ENCODE data around the gene CDH18. TPM values are rescaled to one million over a fixed set of nuclear protein-coding genes. Genes with fewer than 3 reads are reported as not detected.

Gene CDH18
- polyA plus RNA-seq, 5 donors = 0.81 to 1.6 (median 1.0) TPM

DNA sequence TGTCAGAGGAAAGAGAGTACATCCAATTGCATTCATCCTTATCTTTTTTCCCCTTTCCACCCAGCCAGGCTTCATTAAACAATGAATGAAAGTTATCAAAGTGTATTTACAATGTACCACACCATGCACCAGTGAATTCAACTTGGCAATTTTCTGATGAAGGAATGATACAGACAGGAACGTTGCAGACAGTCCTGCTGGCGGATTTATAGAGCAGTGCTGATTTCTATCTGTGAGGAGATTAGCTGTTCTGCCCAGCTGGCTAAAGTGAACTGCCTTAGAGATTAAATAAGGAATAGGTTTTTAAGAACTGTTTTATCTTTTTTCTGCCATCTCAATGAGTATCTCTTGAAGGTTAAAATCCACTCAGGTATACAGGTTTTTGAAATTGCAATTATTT is 403.9 kb downstream of the CDH18 start:
- no peak for DNase-seq

DNA sequence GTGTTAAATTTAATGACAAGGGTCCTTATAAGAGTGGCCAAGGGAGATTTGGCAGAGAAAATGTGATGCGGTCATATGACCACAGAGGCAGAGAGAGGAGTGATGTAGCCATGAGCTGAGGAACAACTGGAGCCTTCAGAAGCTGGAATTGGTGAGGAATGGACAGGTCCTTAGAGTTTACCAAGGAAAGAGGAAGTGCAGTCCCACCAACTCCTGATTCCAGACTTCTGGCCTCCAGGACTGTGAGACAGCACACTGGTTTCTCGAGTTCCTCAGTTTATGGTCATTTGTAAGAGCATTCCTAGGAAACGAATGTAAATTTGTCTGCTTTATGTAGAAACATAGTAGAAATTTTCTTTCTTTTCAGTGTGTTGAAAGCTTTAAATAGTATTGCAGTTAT is 410.1 kb downstream of the CDH18 start:
- no peak for DNase-seq

DNA sequence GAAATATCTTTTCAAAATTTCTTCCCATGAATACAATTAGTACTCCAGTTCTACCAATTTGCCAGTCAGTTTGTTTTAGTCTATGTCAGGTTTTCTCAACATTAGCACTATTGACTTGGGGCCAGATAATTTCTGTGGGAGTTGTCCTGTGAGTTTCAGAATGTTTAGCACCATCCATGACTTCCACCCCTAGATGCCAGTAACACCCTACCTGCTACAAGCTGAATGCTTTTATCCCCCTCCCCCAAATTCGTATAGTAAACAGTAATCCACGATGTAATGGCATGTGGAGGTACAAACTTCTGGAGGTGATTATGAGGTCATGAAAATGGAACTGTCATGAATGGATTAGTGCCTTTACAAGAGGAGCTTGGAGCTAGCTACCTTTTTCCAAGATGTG is 420.0 kb downstream of the CDH18 start:
- no peak for DNase-seq

DNA sequence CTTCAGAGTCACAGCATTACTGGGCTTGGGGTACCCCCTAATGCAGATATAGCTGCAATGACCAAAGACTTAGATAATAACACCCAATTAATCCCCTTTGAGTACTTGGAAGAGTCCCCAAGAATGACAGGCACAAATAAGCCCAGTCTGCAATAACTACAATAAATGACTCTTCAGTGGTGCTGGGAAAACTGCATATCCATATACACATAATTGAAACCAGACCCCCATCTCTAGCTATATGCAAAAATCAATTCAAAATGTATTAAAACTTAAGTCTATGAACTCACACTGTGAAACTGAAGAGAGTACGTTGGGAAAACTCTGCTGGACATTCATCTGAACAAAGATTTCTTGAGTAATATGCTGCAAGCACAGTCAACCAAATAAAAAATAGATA is 422.5 kb downstream of the CDH18 start:
- no peak for DNase-seq

DNA sequence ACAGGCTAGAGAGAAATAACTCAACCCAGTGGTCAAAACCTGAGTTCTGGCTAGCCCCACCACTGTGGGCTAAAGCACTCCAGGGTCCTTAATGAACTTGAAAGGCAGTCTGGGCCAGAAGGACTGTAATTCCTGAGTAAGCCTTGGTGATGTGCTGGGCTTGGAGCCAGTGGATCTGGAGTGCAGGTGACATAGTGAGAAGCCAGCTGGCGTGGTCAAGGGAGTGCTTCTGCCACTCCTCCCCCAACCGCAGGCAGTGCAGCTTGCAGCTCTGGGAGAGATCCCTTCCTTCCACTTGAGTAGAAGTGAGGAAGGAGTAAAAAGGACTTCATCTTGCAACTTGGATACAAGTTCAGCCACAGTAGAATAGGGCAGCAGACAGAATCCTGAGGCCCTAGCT is 424.0 kb downstream of the CDH18 start:
- no peak for DNase-seq

DNA sequence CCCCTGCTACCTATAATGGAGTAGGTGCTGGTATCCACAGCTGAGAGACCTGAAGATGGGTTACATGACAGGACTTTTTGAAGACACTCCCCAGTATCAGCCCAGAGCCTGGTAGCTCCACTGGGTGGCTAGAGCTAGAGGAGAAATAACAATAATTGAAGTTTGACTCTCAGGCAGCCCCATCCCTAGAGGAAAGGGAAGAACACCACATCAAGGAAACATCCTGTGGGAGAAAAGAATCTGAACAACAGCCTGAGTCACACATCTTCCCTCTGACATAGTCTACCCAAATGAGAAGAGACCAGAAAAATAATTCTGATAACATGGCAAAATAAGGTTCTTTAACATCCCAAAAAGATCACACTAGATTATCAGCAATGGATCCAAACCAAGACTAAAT is 432.1 kb downstream of the CDH18 start:
- no peak for DNase-seq

DNA sequence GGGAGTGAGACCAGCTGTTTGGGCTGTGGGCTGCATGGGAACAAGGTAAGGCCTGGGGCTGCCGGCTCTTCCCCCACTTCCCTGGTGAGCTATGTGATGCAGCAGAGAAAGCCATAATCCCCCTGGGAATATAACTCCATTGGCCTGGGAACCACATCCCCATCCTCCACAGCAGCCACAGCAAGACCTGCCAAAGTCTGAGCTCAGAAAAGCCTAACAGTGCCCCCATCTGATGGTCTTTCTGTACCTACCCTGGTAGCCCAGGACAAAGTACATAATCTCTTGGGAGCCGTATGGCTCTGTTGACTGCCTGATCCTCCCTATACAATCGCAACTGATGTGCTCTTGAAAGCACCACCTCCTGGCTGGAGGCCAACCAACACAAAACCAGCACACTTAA is 432.6 kb downstream of the CDH18 start:
- DNase-seq = no peak

DNA sequence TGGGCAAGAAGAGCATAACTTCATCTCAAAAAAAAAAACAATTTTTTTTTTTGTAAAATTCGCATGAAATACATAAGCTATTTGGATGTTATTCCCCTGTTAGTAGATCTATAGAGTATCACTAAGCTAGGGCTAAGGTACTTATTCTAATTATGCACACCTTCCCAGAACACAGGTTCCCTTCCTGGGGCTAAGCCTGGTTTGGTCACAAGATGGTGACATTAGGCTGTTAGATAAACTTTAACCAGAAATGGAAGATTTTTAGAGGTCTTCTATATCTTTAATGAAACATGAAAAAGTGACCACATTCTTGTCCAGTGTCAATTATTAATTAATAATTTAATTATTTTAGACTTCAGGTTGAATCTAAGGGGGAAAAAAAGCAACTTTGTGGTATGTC is 433.5 kb downstream of the CDH18 start:
- DNase-seq = no peak

DNA sequence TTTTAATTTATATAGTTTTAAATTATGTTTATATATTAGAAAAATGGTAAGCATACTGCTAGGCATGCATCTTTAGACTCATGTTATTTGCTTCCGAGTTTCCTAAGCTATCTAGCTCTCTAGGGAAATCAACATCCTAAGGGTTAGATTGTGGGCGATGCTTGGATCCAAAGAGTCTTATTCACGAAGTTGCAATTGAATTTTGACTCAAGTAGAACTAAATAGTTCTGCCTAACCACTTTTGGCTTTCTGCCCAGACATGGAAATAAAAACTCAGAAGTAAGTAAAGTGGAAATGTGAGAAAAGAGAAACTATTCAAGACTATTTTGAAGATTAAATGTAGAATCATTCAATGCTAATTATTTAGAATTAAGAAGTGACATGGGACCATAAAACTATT is 440.4 kb downstream of the CDH18 start:
- peak; percentile 27 to 35 for DNase-seq

DNA sequence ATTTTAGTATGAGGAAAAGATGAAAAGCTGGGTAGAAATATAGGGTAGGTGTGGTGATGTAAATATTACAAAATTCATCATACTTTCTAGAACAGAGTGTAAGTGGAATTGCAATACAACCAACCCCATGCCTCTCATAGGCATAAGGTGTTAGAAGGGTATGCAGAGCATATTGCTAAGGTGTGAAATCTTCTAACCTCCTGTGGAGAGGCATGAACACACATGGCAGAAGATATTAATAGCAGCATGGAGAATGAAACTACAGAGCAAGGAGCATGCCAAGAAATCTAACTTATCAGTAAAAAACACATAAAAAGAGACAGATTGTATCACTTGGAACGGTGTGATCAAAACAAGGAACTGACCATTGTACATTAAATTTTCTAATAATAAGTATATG is 441.5 kb downstream of the CDH18 start:
- no peak for DNase-seq

DNA sequence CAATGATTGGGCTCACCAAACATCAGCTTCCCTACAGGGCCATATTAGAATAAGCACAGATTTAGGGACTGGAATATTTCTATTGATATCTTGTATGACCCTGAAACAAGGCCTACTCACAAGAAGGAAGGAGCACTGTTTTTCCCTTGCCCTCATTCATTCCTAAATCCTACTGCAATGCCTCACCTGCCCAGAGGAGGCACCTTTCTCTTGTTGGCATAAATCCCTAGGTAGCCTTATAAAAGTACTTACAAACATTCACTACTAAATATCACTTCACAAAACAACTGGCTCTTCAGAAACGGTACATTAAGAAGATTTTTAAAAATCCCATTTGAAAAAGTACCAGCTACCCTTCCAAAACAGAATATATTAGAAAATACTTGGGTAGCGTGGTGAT is 449.4 kb downstream of the CDH18 start:
- DNase-seq = no peak

DNA sequence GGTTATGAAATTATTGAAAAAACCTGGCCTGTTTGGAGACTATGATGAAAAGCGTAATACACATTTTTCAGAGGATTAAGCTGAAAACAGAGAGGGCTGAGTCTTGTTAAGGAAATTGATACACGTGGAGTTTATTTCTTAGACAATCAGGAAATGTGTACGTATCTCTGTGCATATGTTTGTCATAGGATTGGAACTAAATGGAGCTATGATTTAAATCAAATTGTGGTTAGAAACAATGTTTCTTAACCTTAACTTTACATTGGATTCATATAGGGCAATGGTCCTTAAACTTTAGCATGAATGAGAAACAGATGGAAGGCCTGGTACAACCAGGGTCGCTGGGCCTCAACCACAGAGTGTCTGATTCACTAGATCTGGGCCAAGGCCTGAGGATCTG is 451.6 kb downstream of the CDH18 start:
- DNase-seq = no peak

DNA sequence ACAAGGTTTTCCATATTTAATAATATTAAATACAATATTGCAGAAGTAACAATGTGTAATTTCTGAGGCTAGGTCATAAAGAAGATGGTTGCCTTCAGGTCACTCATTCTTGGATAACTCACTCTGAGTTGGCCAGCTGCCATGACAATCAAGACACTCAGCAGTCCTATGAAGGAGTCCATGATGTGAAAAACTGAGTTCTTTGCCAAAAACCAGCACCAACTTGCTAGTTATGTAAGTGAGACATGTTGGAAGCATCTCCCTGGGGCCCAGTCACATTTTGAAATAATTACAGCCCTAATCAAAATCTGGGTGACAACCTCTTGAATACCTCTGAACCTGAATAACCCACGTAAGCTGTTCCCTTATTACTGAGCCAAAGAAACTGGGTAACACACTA is 453.2 kb downstream of the CDH18 start:
- DNase-seq = no peak

DNA sequence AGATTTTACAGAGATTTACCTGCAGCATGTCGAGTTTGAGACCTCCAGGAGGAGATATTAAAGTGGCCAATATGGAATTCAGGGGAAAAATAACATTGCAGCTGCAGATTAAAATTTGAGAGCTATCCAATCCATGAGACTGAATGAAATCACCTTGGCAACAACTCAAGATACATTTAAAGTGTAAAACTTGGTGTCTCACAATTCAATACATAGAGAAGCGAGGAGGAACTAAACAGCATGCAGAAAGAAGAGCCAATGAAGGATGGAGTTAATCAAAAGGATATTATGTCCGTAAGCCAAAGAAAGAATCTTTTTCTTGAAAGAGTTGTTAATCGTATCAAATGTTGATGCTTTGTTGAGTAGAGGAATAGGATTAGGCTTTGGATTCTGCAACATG is 455.1 kb downstream of the CDH18 start:
- DNase-seq = no peak

DNA sequence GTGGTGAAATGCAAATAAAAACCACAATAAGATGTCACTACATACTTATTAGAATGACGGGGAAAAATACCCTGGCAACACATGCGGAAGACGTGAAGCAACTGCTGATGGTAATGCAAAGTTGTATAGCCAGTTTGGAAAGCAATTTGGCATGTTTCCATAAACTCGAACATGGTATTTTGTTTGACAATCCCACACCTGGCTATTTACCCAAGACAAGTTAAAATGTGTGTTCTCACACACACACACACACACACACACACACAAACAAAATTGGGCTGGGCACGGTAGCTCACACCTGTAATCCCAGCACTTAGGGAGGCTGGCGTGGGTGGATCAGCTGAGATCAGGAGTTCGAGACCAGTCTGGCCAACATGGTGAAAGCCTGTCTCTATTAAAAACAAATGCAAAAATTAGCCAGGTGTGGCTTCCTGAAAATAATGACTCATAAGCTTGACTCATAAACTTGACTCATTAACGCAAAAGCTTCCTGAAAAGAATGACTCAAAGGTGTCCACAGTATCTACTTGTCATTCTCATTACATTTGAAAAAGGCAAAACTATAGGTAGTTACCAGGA is 456.5 kb downstream of the CDH18 start:
- peak in 1 of 2 donors; percentile 1 for DNase-seq

DNA sequence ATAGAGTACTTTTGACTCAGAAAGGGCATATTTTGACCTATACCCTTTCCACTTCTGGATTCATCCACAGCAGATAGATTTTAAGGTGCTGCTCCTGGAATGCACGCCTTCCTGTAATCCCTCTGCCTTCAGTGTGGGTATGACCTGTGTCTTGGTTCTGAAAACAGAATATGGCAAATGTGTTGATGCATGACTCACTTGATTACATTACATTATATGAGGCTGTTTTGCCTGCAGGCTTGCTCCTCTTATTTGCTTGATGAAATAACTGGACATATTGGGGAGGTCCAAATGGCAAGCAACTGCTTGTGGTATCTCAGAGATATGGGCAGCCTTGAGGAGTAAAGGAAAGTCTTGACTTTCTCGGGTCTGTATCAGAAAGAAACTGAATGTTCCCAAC is 468.6 kb downstream of the CDH18 start:
- DNase-seq = no peak

DNA sequence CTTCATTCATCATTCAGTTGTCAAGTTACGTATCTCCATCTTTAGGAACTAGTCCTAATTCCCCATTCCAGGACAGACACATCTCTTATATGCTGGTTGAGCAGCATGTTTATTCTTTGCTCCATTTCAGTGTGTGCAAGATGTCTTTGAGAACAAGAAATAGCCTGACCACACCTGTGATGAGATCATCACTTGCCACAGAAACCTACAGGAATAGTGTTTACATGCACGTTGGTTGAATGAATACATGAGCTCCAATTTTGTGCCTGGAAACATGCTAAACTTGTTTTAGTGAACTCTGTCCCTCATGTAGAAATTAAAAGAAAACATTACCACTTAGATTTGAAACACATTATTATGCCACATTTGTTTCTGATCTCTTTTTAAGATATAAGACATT is 489.1 kb downstream of the CDH18 start:
- DNase-seq = no peak

DNA sequence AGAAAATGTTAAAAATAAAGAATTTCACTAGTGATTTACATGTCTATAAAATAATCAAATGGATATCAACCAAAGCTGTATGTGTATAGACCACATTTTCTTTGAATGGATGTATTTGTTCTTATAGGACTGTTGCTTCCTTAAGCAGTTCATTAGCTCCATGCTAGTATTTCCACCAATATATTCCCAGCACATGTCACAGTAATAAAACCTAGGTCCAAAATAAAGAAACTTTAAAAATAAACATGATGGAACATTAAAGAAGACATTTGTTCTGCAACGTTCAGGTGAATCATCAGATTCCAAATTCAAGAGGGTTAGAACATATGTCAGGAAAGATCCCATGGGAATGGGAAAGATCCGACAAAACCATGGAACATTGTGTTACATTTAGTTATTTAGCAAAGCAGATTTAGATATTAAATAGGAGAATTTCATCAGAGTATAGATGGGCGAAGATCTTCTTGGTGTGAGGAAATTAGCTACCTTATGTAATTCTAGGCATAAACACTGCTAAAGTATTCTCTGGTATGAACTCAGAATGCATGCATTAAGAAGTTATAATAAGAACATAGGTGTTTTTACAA is 490.7 kb downstream of the CDH18 start:
- DNase-seq = no peak

DNA sequence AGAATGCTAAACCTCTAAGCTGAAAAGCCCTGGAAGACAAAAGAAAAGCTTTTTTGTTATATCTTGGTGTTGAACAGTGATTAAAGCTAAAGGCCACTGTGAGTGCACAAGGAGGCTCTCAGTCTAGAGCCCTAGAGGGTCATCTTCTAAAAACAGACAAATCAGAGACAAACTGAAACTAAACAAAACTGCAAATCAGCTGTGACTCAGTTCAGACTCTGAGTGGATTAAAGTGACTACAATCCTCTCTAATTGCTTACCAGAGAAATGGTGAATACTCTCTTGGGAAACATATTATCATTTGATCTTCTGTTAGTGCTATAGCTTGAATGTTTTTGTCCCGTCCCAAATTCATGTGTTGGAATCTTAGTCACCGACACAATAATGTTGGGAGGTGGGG is 491.9 kb downstream of the CDH18 start:
- DNase-seq = no peak

DNA sequence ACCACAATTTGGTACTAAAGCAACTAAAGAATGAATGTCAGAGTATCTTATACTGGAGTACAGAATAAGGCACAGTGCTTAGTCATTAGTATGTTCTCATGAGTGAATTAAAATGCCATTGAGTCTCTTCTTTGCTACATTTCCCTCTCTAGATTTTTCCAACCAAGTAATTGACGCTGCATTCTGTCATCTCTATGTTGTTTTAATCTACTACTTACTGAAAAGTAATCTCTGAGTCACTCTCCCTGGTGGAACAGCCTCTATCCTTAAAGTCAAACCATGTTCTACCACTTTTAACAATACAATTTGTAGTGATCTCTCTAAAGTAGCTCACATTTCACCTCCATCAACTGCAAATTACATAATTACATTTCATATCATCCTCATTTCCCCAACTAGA is 495.1 kb downstream of the CDH18 start:
- no peak for DNase-seq

DNA sequence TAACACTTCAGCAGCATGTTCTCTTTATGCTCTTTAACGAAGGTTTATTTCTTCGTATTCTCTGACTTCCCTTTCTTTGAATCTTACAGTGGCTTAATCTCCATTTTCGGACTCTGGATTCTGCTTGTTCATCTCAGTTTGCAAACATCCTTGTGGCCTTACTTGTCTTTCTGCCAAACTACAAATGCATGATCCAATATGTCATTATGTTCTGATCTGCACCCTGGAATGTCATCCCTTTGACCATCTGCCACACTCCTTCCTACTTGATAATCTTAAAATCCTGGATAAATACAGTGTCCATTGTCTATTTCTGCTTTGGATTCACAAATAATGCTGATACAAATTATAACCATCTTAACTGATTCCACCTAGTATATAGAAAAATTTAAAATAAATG is 499.2 kb downstream of the CDH18 start:
- no peak for DNase-seq

DNA sequence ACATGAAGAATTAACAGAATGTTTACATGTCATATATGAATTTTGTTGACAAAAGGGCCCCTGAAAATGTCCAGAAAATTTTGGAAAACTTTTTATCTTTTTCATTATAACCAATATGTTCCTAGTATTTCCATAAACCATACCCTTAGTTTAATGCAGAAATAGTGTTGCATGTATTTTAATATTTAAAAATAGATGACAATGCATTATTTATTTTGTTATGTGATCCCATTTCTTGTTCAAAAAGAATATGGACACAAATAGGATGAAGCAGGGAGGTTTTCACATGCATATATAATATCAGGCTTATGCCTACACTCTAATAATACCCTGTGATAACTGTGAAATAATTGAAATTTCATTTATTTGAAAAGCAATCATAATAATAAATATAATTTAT is 500.5 kb downstream of the CDH18 start:
- DNase-seq = no peak

DNA sequence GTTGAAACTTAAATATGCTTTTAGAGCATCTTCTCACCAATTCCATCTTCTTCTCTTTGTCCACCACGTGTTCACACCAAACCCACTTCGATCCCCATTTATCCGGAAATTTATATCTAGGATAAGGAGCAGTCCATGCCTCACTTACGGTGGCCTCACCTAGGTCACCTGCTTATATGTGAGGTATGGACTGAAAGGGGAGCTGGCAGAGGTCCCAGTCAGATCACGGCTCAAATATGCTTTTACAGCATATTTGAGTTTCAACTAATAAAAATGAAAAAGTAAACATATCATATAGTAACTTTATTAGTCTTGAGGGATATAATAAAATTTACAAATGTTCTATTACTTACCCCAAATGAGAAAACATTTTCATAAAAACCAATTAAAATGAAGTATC is 508.4 kb downstream of the CDH18 start:
- no peak for DNase-seq

DNA sequence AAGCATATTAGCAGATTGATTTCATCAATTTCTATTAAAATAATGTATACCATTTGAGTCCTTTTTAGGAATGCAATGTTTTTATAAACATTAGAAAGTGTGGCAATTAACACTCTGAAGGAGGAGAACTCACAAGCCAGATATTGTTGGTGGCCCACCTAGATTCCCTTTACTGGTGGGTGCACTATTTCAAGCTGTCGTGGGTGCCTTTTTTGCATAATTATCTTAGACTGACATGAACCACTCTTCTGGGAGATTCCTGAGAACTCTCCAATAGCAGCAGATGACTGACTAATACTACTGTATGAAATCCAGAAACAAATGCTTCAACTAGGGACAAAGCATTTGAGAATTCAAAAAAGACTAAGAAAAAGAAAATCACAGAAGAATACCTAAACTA is 526.0 kb downstream of the CDH18 start:
- DNase-seq = no peak

DNA sequence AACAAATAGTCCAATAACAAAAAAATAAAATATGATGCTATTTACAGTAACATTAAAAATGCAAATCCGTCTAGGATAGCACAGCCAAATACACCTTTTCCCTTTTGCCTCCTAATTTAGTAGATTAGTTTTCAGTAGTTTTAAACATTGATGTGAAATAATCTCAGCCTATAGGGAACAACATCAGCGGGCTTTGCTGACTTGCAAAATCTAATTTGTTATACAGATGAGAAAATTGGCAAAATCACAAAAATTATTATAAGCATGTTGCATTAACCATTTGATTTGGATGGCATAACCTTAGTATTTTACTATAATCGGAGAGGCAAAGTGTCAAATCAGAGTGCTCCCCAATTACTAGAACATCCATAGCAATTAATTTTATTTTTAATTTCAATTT is 563.5 kb downstream of the CDH18 start:
- DNase-seq = no peak

Measured in right lung (tissue), 5 donors.